CD14-positive monocyte (primary cell): Measurements from ENCODE around the gene STX8. TPM values are rescaled to one million over a fixed set of nuclear protein-coding genes. Genes with fewer than 3 reads are reported as not detected.

ENCODE experiments used
- DNase-seq, 3 donors: peaks; one replicate each; pipeline ENCODE4 v3.0.0-alpha.2; 2011 to 2022
- H2AFZ ChIP-seq: 2 replicates; pipeline ENCODE4 v1.6.0; 2012; ENCODE audit warnings: mild to moderate bottlenecking, low read depth, low read length, inconsistent platforms; ENCODE audit not compliant: insufficient read depth, poor library complexity, severe bottlenecking
- H3K27ac ChIP-seq, 2 donors: 1 replicate in 1 of 2; 2 replicates in 1 of 2; pipeline ENCODE4 v1.5.1; 2012 to 2013; ENCODE audit warnings: low read length in 2 of 2, control low read depth in 1 of 2, inconsistent platforms in 1 of 2, low read depth in 1 of 2, mild to moderate bottlenecking in 1 of 2
- H3K27me3 ChIP-seq, 2 donors: one replicate each; pipeline versions ENCODE4 v1.6.0 to v1.6.1; 2011 to 2013; ENCODE audit warnings: low read length in 2 of 2; ENCODE audit not compliant: control insufficient read depth in 2 of 2, insufficient read depth in 2 of 2
- H3K36me3 ChIP-seq, 2 donors: replicated peaks in 1 of 2; 1 replicate in 1 of 2; 2 replicates in 1 of 2; pipeline versions ENCODE4 v1.5.1 to v1.6.1; 2012 to 2013; ENCODE audit warnings: low read length in 2 of 2, control low read depth in 1 of 2, inconsistent platforms in 1 of 2, mild to moderate bottlenecking in 1 of 2; ENCODE audit not compliant: insufficient read depth in 2 of 2, control insufficient read depth in 1 of 2
- H3K4me1 ChIP-seq, 2 donors: 1 replicate in 1 of 2; 2 replicates in 1 of 2; pipeline versions ENCODE4 v1.5.1 to v1.6.1; 2012 to 2013; ENCODE audit warnings: low read length in 2 of 2, control low read depth in 1 of 2, inconsistent platforms in 1 of 2, mild to moderate bottlenecking in 1 of 2, moderate library complexity in 1 of 2; ENCODE audit not compliant: insufficient read depth in 2 of 2, control insufficient read depth in 1 of 2
- H3K4me2 ChIP-seq: replicated peaks from 2 replicates; pipeline ENCODE3; 2012; ENCODE audit warnings: low read length, moderate library complexity, mild to moderate bottlenecking; ENCODE audit not compliant: poor library complexity, severe bottlenecking; ENCODE audit errors: extremely low read depth
- H3K4me3 ChIP-seq, 3 experiments: fragments of 200-600 bp in 1 of 3; sonication (generic) in 1 of 3; replicated peaks in 1 of 3; 1 replicate in 2 of 3; 2 replicates in 1 of 3; pipeline ENCODE4 v1.5.1; 2011 to 2013; ENCODE audit warnings: low read length in 3 of 3, mild to moderate bottlenecking in 3 of 3, control low read depth in 2 of 3, low read depth in 2 of 3, inconsistent platforms in 1 of 3, moderate library complexity in 1 of 3
- H3K79me2 ChIP-seq: 2 replicates; pipeline ENCODE4 v1.6.0; 2012; ENCODE audit warnings: mild to moderate bottlenecking, control low read depth, inconsistent platforms, low read length, moderate library complexity; ENCODE audit not compliant: insufficient read depth
- H3K9ac ChIP-seq: 2 replicates; pipeline ENCODE4 v1.6.0; 2017; ENCODE audit warnings: low read length, mild to moderate bottlenecking; ENCODE audit not compliant: insufficient read depth, poor library complexity, severe bottlenecking
- H3K9me3 ChIP-seq, 2 donors: replicated peaks in 1 of 2; 1 replicate in 1 of 2; 2 replicates in 1 of 2; pipeline versions ENCODE4 v1.5.1 to v1.6.1; 2012 to 2013; ENCODE audit warnings: low read length in 2 of 2, control low read depth in 1 of 2; ENCODE audit not compliant: control insufficient read depth in 1 of 2, insufficient read depth in 1 of 2
- H4K20me1 ChIP-seq: 2 replicates; pipeline ENCODE4 v1.6.0; 2012; ENCODE audit warnings: mild to moderate bottlenecking, low read length, control low read depth, moderate library complexity; ENCODE audit not compliant: insufficient read depth
- H3K27ac Mint-ChIP-seq, 7 donors: one replicate each; pipeline ENCODE4 v1.8.0; 2020; ENCODE audit warnings: mild to moderate bottlenecking in 7 of 7, mixed read lengths in 7 of 7, moderate library complexity in 6 of 7, inconsistent platforms in 2 of 7
- H3K27me3 Mint-ChIP-seq, 3 donors: one replicate each; pipeline ENCODE4 v1.8.0; 2021 to 2022; ENCODE audit warnings: low read depth in 3 of 3, mild to moderate bottlenecking in 3 of 3, mixed read lengths in 3 of 3, moderate library complexity in 3 of 3, inconsistent platforms in 1 of 3
- H3K36me3 Mint-ChIP-seq, 2 donors: one replicate each; pipeline ENCODE4 v1.8.0; 2020; ENCODE audit warnings: mixed read lengths in 2 of 2, inconsistent platforms in 1 of 2, mild to moderate bottlenecking in 1 of 2
- H3K4me1 Mint-ChIP-seq: one replicate; pipeline ENCODE4 v1.8.0; 2020; ENCODE audit warnings: mild to moderate bottlenecking, mixed read lengths
- H3K4me3 Mint-ChIP-seq, 2 donors: one replicate each; pipeline ENCODE4 v1.8.0; 2020; ENCODE audit warnings: mild to moderate bottlenecking in 2 of 2, mixed read lengths in 2 of 2, moderate library complexity in 1 of 2
- H3K9me3 Mint-ChIP-seq, 7 donors: one replicate each; pipeline ENCODE4 v1.8.0; 2020 to 2022; ENCODE audit warnings: mixed read lengths in 7 of 7, mild to moderate bottlenecking in 6 of 7, moderate library complexity in 6 of 7, inconsistent platforms in 2 of 7
- CTCF ChIP-seq: fragments of 200-600 bp; IDR thresholded peaks from one replicate; pipeline ENCODE4 v1.8.0; 2022; ENCODE audit warnings: antibody characterized with exemption, mild to moderate bottlenecking
- WGBS: methylation state at CpG from one replicate; pipeline ENCODE4 v1.1.5; 2013; ENCODE audit warnings: missing lambda C conversion rate; ENCODE audit not compliant: insufficient coverage; 5-methylcytosine and 5-hydroxymethylcytosine counted together
- intact Hi-C, 2 donors: fragments of 100-400 bp; cut with micrococcal nuclease; formaldehyde crosslinking; loops; one replicate each; pipeline versions ENCODE4 v1.15.0 to v1.15.1; 2023
- polyA plus RNA-seq, 3 donors: library from polyadenylated mRNA; depleted of rRNA in 1 of 3; unstranded in 2 of 3; stranded (reverse) in 1 of 3; fragments of 300-500 nt in 2 of 3; fragments of >200 nt in 1 of 3; fragmentation: Illumina TruSeq in 2 of 3; gene quantifications; 1 replicate in 2 of 3; 2 replicates in 1 of 3; pipeline ENCODE4 v1.2.3, GENCODE V29; 2012 to 2021

STX8 gene
- polyA plus RNA-seq, 3 donors, result 44.4 to 170 (median 142) TPM

- no peak for TF ChIP-seq CTCF
- no peaks in the 10 kb centered on the region for H3K4me1 ChIP-seq
- peaks cover 13 to 25% (median 15%) of the 10 kb centered on the region in 7 donors for H3K9me3 Mint-ChIP-seq
- no peaks in the 10 kb centered on the region for H4K20me1 ChIP-seq
- DNase-seq, result no peak
- no peak overlapping the region for H3K4me3 Mint-ChIP-seq
- intact Hi-C loops, result no loop called here
- no peak overlapping the region for H3K9ac ChIP-seq
- H3K4me3 ChIP-seq, result no peak overlapping the region
- no peak overlapping the region for H3K27ac ChIP-seq
- H3K9me3 ChIP-seq, result peaks cover 10 to 12% of the 10 kb centered on the region in 2 donors
- 100% methylated on average over 4 of the region's 5 CpGs for WGBS
- H3K36me3 Mint-ChIP-seq, result peaks cover 2 to 18% of the 10 kb centered on the region in 2 donors
- no peaks in the 10 kb centered on the region for H3K27me3 ChIP-seq
- H3K27ac Mint-ChIP-seq, result no peak overlapping the region
- H3K27me3 Mint-ChIP-seq, result no peaks in the 10 kb centered on the region
- no peaks in the 10 kb centered on the region for H3K79me2 ChIP-seq
- no peaks in the 10 kb centered on the region for H3K36me3 ChIP-seq
- no peak overlapping the region for H3K4me2 ChIP-seq
- no peaks in the 10 kb centered on the region for H3K4me1 Mint-ChIP-seq
- H2AFZ ChIP-seq, result no peak overlapping the region
Observed at GRCh38 chr17:9315360-9315759, 260.3 kb downstream of the STX8 start.

GRCh38 chr17:9313346-9313745 is 262.3 kb downstream of the STX8 start:
- Histone ChIP-seq H3K4me2 (no peak overlapping the region), H3K27ac (no peak overlapping the region), H3K27me3 (no peaks in the 10 kb centered on the region), H3K4me3 (no peak overlapping the region), H2AFZ (no peak overlapping the region), H3K4me1 (no peaks in the 10 kb centered on the region), H4K20me1 (no peaks in the 10 kb centered on the region), H3K9ac (no peak overlapping the region), H3K9me3 (peaks cover 7% of the 10 kb centered on the region in 2 donors), H3K79me2 (no peaks in the 10 kb centered on the region), H3K36me3 (no peaks in the 10 kb centered on the region)
- no peak overlapping the region for H3K4me3 Mint-ChIP-seq
- intact Hi-C loops, result no loop called here
- TF ChIP-seq CTCF, result no peak
- H3K27me3 Mint-ChIP-seq, result peaks cover 0 to under 1% (median 0%) of the 10 kb centered on the region in 3 donors
- WGBS, result 100% methylated on average over 3 of the region's 4 CpGs
- H3K27ac Mint-ChIP-seq, result no peak overlapping the region
- H3K9me3 Mint-ChIP-seq, result peaks cover 3 to 15% (median 8%) of the 10 kb centered on the region in 7 donors
- DNase-seq, result no peak
- H3K36me3 Mint-ChIP-seq, result peaks cover 2 to 8% of the 10 kb centered on the region in 2 donors
- no peaks in the 10 kb centered on the region for H3K4me1 Mint-ChIP-seq
